ENCODE results near the gene OR2S2. TPM values are rescaled to one million over a fixed set of nuclear protein-coding genes. Genes with fewer than 3 reads are reported as not detected.

OR2S2 gene
- total and polyA plus RNA-seq, 2 donors (not counting 3 experiments of a cell fraction or from before 2014, with no cell fraction given), result not detected

DNA sequence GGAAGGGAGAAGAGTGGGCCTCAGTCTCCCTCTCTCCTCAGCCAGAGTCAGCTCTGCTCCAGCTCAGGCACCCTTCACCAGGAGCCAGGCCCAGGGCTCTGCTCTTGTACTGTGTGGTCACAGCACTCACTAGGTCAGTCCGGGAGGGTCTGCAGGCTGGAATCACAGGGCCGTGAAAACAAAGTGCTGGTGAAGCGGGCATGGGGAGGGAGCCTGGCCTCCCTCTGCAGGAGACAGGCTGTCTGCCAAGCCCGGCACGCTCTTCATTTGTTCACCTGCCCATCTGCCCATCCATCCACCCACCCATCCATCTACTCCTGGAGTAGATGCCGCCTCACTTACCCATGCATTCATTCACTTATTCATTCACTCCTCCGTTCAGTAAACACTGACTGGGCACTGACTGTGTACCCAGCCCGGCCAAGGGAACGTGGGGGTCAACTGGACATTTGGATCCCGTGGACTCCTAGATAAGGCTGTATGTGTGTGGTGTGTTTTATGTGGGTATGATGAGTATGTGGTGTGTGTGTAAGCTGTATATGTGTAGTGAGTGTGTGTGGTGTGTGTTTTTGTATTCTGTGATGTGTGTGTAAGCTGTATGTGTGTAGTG is 45.1 kb downstream of the OR2S2 start:
- Histone ChIP-seq H2AFZ (ENCODE audit: low read depth, low read length) (no peak overlapping the region), H4K20me1 (replicated peaks; ENCODE audit: control insufficient read depth, extremely low read depth, insufficient read depth, low read length) (no peaks in the 10 kb centered on the region), H3K36me3 (ENCODE audit: control insufficient read depth in 2 of 2, extremely low read depth in 1 of 2, insufficient read depth in 2 of 2, low read length in 2 of 2) (no peaks in the 10 kb centered on the region), H3K4me1 (ENCODE audit: control insufficient read depth, extremely low read depth, insufficient read depth, low read length) (peaks cover 48% of the 10 kb centered on the region), H3K4me3 (replicated peaks in 1 of 3; ENCODE audit: insufficient read depth in 1 of 3, low read depth in 1 of 3, low read length in 3 of 3) (peak overlapping the region in 1 of 3 experiments; percentile 27), H3K4me2 (ENCODE audit: insufficient read depth, low read length) (peak overlapping the region; percentile 35), H3K9me3 (replicated peaks; ENCODE audit: control insufficient read depth, insufficient read depth, low read length) (no peaks in the 10 kb centered on the region), H3K27me3 (ENCODE audit: control insufficient read depth in 2 of 2, insufficient read depth in 2 of 2, low read length in 2 of 2) (no peaks in the 10 kb centered on the region), H3K9me1 (replicated peaks; ENCODE audit: control insufficient read depth, extremely low read depth, insufficient read depth, low read length) (no peaks in the 10 kb centered on the region), H3K9ac (replicated peaks; ENCODE audit: extremely low read depth, insufficient read depth, low read length) (no peak overlapping the region), H3K27ac (ENCODE audit: insufficient read depth, low read depth, low read length) (no peak overlapping the region), H3K79me2 (ENCODE audit: control insufficient read depth, insufficient read depth, low read length) (peaks cover 33% of the 10 kb centered on the region)
- ChIA-PET POLR2A (no interaction called here), CTCF (interaction anchor here (0.8 to 6.4 kb wide), 7 partner anchors 10 to 123 kb away, joined by 4 to 46 read pairs (median 22); no protein-coding TSS in a partner anchor)
- no peak for FAIRE-seq
- no TSS peak for BruUV-seq (replicated peaks)
- intact Hi-C loops (cut with micrococcal nuclease) (no loop called here), dilution Hi-C loops (cut with MboI; ENCODE audit: extremely low pct_ligation_motif_present, low sequenced_read_pairs) (no loop called here)
- no peak for DNase-seq (ENCODE audit: low read depth, low spot score)
- TF ChIP-seq, protein P1, sequence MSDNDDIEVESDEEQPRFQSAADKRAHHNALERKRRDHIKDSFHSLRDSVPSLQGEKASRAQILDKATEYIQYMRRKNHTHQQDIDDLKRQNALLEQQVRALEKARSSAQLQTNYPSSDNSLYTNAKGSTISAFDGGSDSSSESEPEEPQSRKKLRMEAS (IDR thresholded peaks at IDR 0.05; ENCODE audit: insufficient read depth, insufficient read length), result no peak
- TF ChIP-seq, protein P2, sequence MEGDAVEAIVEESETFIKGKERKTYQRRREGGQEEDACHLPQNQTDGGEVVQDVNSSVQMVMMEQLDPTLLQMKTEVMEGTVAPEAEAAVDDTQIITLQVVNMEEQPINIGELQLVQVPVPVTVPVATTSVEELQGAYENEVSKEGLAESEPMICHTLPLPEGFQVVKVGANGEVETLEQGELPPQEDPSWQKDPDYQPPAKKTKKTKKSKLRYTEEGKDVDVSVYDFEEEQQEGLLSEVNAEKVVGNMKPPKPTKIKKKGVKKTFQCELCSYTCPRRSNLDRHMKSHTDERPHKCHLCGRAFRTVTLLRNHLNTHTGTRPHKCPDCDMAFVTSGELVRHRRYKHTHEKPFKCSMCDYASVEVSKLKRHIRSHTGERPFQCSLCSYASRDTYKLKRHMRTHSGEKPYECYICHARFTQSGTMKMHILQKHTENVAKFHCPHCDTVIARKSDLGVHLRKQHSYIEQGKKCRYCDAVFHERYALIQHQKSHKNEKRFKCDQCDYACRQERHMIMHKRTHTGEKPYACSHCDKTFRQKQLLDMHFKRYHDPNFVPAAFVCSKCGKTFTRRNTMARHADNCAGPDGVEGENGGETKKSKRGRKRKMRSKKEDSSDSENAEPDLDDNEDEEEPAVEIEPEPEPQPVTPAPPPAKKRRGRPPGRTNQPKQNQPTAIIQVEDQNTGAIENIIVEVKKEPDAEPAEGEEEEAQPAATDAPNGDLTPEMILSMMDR (IDR thresholded peaks at IDR 0.05; ENCODE audit: extremely low read depth in 1 of 2, insufficient read depth in 1 of 2, low read depth in 1 of 2, low read length in 2 of 2), result no peak
- TF ChIP-seq JUN (IDR thresholded peaks at IDR 0.05; ENCODE audit: borderline replicate concordance, insufficient read depth, insufficient read length, low read depth) (no peak), POLR2A (IDR thresholded peaks at IDR 0.05; ENCODE audit: low read depth, low read length) (no peak), FOS (IDR thresholded peaks at IDR 0.05; ENCODE audit: borderline replicate concordance, insufficient read depth, low read length) (no peak), POLR2AphosphoS5 (IDR thresholded peaks at IDR 0.05; ENCODE audit: insufficient read depth, low read depth, low read length) (peak; percentile 10)

Measured in endothelial cell of umbilical vein (primary cell).